Gastroesophageal sphincter (tissue), 3 donors: Measurements from ENCODE around the gene CRHBP.

ENCODE experiments used
- POLR2A ChIP-seq, 2 donors: fragments of 450-650 bp; IDR thresholded peaks; one replicate each; pipeline ENCODE4 v1.6.1; 2017; ENCODE audit warnings: antibody characterized with exemption in 2 of 2, mild to moderate bottlenecking in 2 of 2, moderate library complexity in 1 of 2
- POLR2AphosphoS5 ChIP-seq: sonication (generic); formaldehyde crosslinking; IDR thresholded peaks from one replicate; pipeline ENCODE4 v1.6.1; 2017; ENCODE audit warnings: antibody characterized with exemption
- TF ChIP-seq, protein P1 (sequence below), 4 experiments: fragments of 200-600 bp in 2 of 4; fragments of 450-650 bp in 2 of 4; sonication (generic) in 1 of 4; IDR thresholded peaks; one replicate each; pipeline ENCODE4 v1.5.1; 2017 to 2019; ENCODE audit warnings: antibody characterized with exemption in 4 of 4, mild to moderate bottlenecking in 2 of 4, moderate library complexity in 2 of 4

GRCh38 chr5:77006124-77006523 is 53.3 kb downstream of the CRHBP start:
- TF ChIP-seq, protein P1, sequence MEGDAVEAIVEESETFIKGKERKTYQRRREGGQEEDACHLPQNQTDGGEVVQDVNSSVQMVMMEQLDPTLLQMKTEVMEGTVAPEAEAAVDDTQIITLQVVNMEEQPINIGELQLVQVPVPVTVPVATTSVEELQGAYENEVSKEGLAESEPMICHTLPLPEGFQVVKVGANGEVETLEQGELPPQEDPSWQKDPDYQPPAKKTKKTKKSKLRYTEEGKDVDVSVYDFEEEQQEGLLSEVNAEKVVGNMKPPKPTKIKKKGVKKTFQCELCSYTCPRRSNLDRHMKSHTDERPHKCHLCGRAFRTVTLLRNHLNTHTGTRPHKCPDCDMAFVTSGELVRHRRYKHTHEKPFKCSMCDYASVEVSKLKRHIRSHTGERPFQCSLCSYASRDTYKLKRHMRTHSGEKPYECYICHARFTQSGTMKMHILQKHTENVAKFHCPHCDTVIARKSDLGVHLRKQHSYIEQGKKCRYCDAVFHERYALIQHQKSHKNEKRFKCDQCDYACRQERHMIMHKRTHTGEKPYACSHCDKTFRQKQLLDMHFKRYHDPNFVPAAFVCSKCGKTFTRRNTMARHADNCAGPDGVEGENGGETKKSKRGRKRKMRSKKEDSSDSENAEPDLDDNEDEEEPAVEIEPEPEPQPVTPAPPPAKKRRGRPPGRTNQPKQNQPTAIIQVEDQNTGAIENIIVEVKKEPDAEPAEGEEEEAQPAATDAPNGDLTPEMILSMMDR (IDR thresholded peaks at IDR 0.05), result no peak
- TF ChIP-seq POLR2A (IDR thresholded peaks at IDR 0.05) (no peak), POLR2AphosphoS5 (no peak)
